Stimulated activated CD4-positive, alpha-beta T cell treated with anti-CD3 and anti-CD28 coated beads, TNF-alpha, amount 100 ng/mL, for 4 hours (primary cell): ENCODE data around the gene RECK.
"Not testable (repeated sequence)": the region's sequence is repeated elsewhere in the genome, so short reads cannot be mapped to it uniquely, and the experiment has no call there.

Experiments used
- DNase-seq, 3 experiments: peaks; one replicate each; pipeline ENCODE4 v3.0.0-alpha.2; 2020; ENCODE audit warnings: low read depth in 3 of 3

RECK gene, protein sequence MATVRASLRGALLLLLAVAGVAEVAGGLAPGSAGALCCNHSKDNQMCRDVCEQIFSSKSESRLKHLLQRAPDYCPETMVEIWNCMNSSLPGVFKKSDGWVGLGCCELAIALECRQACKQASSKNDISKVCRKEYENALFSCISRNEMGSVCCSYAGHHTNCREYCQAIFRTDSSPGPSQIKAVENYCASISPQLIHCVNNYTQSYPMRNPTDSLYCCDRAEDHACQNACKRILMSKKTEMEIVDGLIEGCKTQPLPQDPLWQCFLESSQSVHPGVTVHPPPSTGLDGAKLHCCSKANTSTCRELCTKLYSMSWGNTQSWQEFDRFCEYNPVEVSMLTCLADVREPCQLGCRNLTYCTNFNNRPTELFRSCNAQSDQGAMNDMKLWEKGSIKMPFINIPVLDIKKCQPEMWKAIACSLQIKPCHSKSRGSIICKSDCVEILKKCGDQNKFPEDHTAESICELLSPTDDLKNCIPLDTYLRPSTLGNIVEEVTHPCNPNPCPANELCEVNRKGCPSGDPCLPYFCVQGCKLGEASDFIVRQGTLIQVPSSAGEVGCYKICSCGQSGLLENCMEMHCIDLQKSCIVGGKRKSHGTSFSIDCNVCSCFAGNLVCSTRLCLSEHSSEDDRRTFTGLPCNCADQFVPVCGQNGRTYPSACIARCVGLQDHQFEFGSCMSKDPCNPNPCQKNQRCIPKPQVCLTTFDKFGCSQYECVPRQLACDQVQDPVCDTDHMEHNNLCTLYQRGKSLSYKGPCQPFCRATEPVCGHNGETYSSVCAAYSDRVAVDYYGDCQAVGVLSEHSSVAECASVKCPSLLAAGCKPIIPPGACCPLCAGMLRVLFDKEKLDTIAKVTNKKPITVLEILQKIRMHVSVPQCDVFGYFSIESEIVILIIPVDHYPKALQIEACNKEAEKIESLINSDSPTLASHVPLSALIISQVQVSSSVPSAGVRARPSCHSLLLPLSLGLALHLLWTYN

GRCh38 chr9:36036780-36037548, at the start of gene RECK:
Gene RECK, plus strand, starts transcription at chr9:36036913. Its CDS starts 86 bp downstream, at chr9:36036999.
- DNase-seq: peak; percentile 77 to 85 (median 79)

- no peak for DNase-seq
These were observed 46.6 kb upstream of the RECK start for GRCh38 chr9:35990155-35990554.

DNA sequence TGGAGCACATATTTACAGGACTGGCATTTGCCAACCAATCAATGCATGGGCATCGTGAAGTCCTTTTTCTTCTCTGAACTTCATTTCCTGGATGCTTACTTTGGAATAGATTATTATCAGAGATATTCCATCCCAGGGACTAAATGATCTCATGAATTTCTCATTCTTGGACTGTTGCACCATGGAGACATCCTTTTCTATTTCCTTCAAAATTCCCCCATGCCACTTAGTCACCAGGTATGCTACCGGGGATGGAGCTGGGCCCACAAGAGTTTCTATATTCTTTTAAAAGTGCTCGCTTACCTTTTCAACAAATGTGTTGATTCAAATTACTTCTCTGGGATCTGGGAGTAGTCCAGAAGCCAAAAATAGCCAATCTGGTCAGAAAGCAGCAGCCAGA, 43.6 kb upstream of the RECK start:
- DNase-seq: not testable (repeated sequence)

DNA sequence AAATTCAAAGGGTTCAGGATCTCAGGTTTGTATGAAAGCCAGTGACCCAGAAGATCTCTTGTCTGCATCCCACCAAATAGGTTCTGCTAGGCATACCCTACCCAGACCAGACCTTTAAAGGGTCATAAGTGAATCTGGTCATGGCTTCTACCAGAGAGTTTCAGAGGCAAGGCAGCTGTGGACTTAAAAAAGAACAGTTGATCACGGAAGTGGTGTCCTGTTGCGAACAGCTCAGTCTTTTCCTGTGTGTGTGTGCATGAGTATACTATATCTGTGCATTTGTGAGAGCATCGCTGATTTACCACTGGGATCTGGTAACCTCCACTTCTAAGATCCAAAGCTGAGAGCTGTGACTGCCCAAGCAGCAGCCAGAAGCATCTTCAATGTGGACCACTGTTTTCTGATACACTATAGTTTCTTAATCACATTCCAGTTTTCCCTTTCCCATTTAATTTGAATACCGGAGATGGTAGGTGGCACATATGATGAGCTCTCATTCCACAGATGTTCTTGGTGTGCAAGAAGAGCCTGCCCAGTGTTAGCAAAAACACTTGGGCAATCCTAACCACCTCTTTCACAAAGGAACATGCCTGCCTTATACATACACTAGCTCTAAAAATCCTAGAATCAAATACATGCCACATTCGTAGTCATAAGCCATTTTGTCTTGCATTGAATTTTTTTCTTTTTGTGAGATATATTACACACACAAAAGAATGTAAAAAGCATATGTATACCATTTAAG, 42.6 kb upstream of the RECK start:
- DNase-seq: no peak

- DNase-seq: no peak
These were observed 41.8 kb upstream of the RECK start for GRCh38 chr9:35994959-35995358.

DNA sequence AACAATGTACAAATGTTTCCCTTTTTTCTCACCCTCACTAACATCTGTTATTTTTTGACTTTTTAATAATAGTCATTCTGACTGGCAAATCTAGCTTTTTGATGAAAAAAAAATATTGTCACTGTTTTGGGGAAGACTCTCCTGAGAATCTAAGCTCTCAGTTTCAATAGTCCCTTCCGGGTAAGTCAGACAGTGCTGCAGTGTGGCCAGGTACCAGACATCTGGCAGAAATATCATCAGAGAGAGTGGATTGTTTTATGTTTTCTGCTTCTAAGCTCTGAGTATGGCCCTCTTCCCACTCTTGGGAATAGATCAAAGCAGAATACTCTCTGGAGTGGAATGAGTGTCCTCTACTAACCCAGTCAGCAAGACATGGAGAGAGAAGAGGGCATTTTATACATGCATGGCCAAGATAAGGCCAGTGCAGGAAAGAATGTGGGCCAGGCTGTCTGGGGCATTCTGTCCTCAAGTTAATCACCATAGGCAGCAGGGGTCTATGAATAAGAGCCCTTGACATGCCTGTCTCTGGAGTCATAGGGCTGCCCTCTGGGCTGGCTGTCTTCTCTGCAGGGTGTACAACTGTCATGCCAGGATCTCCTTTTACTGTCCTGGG, 40.2 kb upstream of the RECK start:
- DNase-seq: no peak

DNA sequence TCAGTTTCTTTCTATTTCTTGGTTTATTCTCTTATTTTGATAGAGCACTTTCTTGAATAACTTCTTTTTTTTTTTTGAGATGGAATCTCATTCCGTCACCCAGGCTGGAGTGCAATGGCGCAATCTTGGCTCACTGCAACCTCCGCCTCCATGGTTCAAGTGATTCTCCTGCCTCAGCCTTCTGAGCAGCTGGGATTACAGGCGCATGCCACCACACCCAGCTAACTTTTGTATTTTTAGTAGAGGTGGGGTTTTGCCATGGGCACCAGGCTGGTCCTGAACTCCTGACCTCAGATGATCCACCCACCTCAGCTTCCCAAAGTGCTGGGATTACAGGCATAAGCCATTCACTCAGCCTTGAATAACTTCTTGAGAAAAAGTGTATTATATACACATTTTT, 39.7 kb upstream of the RECK start:
- DNase-seq: not testable (repeated sequence)

GRCh38 chr9:35998333-35998732, 38.4 kb upstream of the RECK start:
- no peak for DNase-seq

DNA sequence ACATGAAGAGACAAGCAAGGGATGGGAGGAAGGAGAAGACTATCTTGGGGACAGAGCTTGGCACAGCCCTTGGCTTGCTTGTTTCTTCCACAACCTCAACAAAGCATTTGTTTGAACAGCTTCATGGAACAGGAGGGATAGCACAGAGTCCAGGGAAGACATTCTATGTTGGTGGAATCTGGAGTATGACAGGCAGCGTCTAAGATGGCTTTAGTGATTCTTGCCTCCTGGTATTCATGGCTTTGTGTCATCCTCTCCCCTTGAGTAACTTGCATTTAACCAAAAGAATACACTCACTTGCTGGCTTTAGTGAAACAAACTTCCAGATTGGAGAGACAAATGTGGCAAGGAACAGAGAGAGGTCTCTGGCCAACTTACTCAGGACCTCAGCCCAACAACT, 30.8 kb upstream of the RECK start:
- no peak for DNase-seq

GRCh38 chr9:36006549-36007315, 30.0 kb upstream of the RECK start:
- DNase-seq: no peak

- DNase-seq: no peak
These were observed 29.4 kb upstream of the RECK start for GRCh38 chr9:36007316-36007708.

DNA sequence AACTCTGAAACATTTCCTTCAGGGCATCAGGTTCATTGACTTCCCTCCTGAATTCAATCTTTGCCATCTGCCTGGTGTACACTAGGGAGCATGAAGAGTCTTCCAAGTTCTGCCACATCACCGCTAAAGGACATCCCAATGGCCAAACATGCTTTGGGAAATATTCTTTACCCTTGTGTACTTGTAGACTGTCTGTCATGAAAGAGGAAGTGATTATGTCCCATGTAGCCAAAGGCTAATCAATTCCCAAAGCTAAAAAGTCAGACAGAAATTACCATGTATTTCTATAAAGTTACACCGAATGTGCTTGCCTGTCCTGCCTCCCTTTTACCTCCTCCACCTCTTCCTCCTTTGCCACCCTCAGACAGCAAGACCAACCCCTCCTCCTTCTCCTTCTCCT, 28.9 kb upstream of the RECK start:
- no peak for DNase-seq

GRCh38 chr9:36008774-36009300, 27.9 kb upstream of the RECK start:
- peak; percentile 28 to 41 (median 35) for DNase-seq

DNA sequence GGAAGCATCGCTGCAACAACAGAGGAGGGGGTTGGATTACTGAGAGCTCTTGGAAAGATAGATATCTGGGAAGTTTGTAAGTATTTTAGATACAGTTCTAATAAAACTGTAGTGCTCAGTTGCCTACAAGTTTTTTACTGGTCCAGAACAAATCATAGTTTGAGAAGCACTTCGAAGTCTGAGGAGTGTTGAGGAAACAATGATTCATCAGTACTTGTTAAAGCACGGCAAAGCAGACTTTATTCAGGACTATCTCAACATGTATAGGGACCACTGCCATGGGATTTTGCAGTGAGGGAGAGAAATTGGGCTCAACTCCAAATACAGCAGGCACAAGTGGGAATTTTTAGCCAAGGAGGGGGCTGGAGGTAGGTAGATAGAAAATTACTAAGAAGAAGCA, 25.3 kb upstream of the RECK start:
- DNase-seq: no peak

DNA sequence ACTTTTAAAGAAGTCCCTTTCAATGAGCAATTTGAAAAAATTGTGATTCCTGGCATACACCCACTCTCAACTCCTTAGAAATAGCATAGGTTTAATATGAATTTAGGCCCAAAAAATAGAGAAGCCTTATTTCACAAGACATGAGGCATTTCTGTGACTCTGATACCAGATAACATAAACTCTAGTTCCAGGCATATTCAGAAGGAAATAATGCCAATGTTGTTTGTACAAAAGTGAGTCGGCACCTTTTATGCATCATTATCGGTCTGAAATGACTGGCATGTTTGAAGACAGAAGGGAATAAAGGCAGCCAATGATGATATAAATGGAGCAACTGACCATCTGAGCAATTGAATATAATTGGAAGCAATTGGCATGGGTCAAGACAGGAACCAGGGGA, 19.4 kb upstream of the RECK start:
- no peak for DNase-seq

DNA sequence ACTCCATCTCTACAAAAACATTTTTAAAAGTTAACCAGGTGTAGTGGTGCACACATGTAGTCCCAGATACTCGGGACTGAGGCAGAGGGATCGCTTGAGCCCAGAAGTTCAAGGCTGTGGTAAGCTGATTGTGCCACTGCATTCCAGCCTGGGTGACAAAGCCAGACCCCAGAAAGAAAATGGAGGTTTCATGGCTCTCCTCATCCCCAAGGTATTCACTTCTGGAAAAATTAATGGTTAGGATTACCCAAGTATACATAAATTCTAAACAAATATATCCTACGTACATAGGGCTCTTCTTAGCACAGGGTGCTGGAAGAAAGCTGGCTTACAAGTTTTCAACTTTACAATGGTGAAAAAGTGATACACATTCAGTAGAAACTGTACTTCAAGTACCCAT, 18.6 kb upstream of the RECK start:
- DNase-seq: no peak

GRCh38 chr9:36018891-36019720, 17.6 kb upstream of the RECK start:
- no peak for DNase-seq

- DNase-seq: no peak
These were observed 14.7 kb upstream of the RECK start for GRCh38 chr9:36021968-36022367.
